ENCODE data around the gene KIRREL3.

KIRREL3 gene

DNA sequence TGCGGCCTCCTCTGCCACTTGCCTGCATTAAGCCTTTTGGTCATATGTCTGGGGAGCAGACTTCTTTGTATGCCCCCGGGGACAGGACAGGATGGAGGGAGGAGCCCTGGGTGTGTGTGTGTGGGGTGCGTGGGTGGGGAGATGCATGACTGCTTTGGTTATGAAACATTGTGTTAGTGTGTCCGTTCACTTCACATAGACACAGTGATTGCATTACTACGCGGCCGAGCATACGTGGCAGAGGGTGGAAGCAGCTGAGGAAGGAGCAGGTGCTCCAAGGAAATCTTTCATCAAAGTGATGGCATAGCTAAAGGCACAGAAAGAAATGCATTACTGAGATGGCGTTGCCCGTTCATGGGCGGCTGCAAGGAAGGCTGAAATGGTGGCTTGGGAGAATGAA is 384.7 kb downstream of the KIRREL3 start:
- TF ChIP-seq, protein P1, sequence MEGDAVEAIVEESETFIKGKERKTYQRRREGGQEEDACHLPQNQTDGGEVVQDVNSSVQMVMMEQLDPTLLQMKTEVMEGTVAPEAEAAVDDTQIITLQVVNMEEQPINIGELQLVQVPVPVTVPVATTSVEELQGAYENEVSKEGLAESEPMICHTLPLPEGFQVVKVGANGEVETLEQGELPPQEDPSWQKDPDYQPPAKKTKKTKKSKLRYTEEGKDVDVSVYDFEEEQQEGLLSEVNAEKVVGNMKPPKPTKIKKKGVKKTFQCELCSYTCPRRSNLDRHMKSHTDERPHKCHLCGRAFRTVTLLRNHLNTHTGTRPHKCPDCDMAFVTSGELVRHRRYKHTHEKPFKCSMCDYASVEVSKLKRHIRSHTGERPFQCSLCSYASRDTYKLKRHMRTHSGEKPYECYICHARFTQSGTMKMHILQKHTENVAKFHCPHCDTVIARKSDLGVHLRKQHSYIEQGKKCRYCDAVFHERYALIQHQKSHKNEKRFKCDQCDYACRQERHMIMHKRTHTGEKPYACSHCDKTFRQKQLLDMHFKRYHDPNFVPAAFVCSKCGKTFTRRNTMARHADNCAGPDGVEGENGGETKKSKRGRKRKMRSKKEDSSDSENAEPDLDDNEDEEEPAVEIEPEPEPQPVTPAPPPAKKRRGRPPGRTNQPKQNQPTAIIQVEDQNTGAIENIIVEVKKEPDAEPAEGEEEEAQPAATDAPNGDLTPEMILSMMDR (IDR thresholded peaks at IDR 0.05) = no peak

DNA sequence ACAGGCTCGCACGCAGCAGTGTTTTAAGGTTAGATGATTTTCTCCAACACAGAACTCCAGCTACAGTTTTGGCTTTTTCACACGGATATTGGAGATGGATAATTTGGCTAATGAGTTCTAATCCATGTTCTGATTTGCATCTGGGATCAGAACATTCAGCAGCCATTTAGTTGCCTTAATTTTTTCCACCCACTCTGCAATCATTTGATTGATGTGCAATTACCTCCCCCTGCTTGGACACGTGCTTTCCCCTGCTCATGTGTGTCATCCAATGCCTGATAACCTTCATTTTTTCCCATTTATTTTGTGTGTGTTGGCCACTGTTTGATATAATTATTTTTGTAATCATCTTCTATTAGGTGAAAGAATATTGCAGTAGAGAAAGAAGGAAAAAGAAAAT is 387.3 kb downstream of the KIRREL3 start:
- Histone ChIP-seq H3K4me3 (ENCODE audit: low read depth in 1 of 2, low read length in 1 of 2) (no peak overlapping the region), H3K36me3 (no peaks in the 10 kb centered on the region), H3K4me1 (ENCODE audit: control insufficient read depth in 1 of 2, insufficient read depth in 1 of 2, low read depth in 1 of 2, low read length in 1 of 2) (no peaks in the 10 kb centered on the region), H3K9me3 (no peaks in the 10 kb centered on the region), H3K27ac (no peak overlapping the region), H3K27me3 (peaks cover 5% of the 10 kb centered on the region)
- TF ChIP-seq, protein P1 (IDR thresholded peaks at IDR 0.05) = no peak

More for the DNA sequence above, 384.7 kb downstream of the KIRREL3 start:
- Histone ChIP-seq H3K4me1 (ENCODE audit: control insufficient read depth in 1 of 2, insufficient read depth in 1 of 2, low read depth in 1 of 2, low read length in 1 of 2) (no peaks in the 10 kb centered on the region), H3K27me3 (peaks cover 5% of the 10 kb centered on the region), H3K9me3 (no peaks in the 10 kb centered on the region), H3K4me3 (ENCODE audit: low read depth in 1 of 2, low read length in 1 of 2) (no peak overlapping the region), H3K36me3 (no peaks in the 10 kb centered on the region), H3K27ac (no peak overlapping the region)

DNA sequence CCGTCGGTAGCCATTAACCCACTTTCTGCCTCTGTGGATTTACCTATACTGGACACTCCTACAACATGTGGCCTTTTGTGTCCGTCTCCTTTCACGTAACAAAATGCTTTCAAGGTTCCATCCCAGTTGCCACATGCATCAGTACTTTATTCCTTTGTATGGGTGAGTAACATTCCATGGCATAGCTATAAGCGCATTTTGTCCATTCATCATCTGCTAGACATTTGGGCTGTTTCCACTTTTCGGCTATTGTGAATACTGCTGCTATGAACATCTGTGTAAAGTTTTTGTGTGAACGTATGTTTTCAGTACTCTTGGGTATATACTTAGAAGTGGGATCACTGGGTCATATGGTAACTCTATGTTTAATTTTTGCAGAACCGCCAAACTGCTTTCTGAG is 387.9 kb downstream of the KIRREL3 start:
- no peak overlapping the region for H3K27ac ChIP-seq
- no peaks in the 10 kb centered on the region for H3K4me1 ChIP-seq (ENCODE audit: control insufficient read depth in 1 of 2, insufficient read depth in 1 of 2, low read depth in 1 of 2, low read length in 1 of 2)
- H3K36me3 ChIP-seq = no peaks in the 10 kb centered on the region
- H3K9me3 ChIP-seq = no peaks in the 10 kb centered on the region
- TF ChIP-seq, protein P1 (IDR thresholded peaks at IDR 0.05) = no peak
- H3K4me3 ChIP-seq (ENCODE audit: low read depth in 1 of 2, low read length in 1 of 2) = no peak overlapping the region
- peaks cover 5% of the 10 kb centered on the region for H3K27me3 ChIP-seq

DNA sequence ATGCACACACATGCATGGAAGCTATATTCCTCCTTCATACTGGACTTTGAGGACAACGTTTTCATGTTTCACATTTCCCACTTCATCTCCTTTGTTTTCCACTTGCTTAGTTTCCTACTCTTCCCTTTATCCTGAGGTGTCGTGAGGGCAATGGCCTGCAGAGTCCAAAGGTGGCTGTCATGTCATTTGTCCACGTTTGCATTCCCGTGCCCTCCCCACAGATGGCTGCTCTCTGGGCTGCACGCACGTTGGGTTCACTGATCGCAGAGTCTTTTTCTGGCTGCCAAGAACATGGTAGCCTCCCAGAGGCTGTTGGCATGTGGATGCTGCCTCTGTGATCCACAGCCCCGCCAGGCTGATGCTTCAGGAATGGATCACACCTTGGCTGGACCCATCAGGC is 389.1 kb downstream of the KIRREL3 start:
- TF ChIP-seq, protein P1 (IDR thresholded peaks at IDR 0.05) = no peak

DNA sequence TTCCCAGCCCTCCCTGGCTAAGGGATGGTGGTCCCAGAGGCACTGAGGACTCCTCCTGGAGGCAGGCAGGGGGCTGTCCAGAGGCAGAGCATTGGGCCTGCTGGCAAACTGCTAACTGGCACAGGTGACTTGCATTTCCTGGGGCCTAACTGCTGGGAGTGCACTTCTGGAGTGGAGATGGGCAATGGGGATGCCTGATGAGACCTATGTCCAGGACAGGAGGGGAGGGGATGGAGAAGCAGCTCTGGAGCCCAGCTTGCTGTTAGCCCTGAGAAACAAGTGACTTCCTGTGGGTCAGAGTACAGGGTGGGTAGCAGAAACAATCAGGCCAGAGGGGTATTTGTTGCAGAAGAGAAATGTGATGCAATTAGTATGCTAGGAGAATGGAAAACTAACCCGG is 391.9 kb downstream of the KIRREL3 start:
- no peaks in the 10 kb centered on the region for H3K4me1 ChIP-seq (ENCODE audit: control insufficient read depth in 1 of 2, insufficient read depth in 1 of 2, low read depth in 1 of 2, low read length in 1 of 2)
- H3K4me3 ChIP-seq (ENCODE audit: low read depth in 1 of 2, low read length in 1 of 2) = no peak overlapping the region
- H3K27me3 ChIP-seq = peaks cover 31% of the 10 kb centered on the region
- H3K9me3 ChIP-seq = no peaks in the 10 kb centered on the region
- TF ChIP-seq, protein P1 (IDR thresholded peaks at IDR 0.05) = no peak
- H3K36me3 ChIP-seq = no peaks in the 10 kb centered on the region
- no peak overlapping the region for H3K27ac ChIP-seq

More for the DNA sequence above, 389.1 kb downstream of the KIRREL3 start:
- Histone ChIP-seq H3K36me3 (no peaks in the 10 kb centered on the region), H3K27ac (no peak overlapping the region), H3K4me3 (ENCODE audit: low read depth in 1 of 2, low read length in 1 of 2) (no peak overlapping the region), H3K9me3 (no peaks in the 10 kb centered on the region), H3K27me3 (peaks cover 18% of the 10 kb centered on the region), H3K4me1 (ENCODE audit: control insufficient read depth in 1 of 2, insufficient read depth in 1 of 2, low read depth in 1 of 2, low read length in 1 of 2) (no peaks in the 10 kb centered on the region)

Data from neutrophil (primary cell).